ENCODE data around the gene SNX18. TPM values are rescaled to one million over a fixed set of nuclear protein-coding genes. Genes with fewer than 3 reads are reported as not detected.

SNX18 gene
- polyA plus RNA-seq, 1 donor from 2014 or later = 4.0 TPM

DNA sequence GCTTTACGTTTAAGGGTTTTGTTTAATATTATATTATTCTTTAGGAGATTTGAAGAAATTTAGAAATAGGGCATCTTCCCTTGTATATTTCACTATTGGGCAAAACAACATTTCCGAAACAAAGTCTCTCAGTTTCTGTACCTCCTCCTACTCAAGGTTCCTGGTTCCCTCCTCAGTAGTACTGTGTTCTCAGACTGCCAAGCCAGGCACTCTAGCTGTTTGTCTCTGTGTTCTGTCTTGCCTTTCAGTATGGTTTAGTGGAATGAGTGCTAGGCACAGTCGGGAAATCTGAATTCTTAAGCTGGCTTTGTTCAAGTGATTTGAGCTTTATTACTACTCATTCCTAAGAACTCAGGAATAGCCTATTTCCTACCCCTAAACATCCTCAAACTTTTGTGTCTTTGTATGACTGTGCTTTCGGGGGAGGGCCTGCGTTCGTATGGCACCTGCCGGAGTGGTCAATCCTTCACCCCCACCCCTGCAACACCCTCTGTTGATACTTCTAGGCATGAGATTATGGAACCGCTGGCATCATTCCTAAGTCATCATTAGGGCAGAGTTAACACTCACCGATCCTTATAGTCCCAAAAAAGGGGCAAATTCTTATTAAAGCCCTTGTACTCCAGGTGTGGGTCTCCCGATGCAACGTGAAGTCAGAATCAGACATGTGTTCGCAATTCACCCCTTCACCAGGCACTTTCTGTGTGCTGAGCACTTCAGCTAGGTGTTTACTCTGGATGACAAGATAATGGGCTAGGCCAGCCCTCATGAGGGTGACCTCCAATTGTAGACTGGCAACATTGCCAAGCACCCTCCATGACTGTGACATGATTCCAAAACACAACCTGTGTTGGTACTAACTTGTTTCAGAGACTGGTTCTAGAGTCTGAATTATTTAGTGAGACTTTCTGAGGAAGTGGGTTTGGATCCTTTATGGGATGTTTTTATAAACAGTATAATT, 24.5 kb downstream of the SNX18 start:
- H3K27me3 Mint-ChIP-seq = no peaks in the 10 kb centered on the region
- H3K36me3 Mint-ChIP-seq = peaks cover 9% of the 10 kb centered on the region
- no peak overlapping the region for H3K4me3 Mint-ChIP-seq
- peak overlapping the region in 1 of 3 donors; percentile 23 for H3K27ac Mint-ChIP-seq
- peaks cover 13 to 25% (median 23%) of the 10 kb centered on the region in 3 donors for H3K4me1 Mint-ChIP-seq
- H3K9me3 Mint-ChIP-seq = no peaks in the 10 kb centered on the region

DNA sequence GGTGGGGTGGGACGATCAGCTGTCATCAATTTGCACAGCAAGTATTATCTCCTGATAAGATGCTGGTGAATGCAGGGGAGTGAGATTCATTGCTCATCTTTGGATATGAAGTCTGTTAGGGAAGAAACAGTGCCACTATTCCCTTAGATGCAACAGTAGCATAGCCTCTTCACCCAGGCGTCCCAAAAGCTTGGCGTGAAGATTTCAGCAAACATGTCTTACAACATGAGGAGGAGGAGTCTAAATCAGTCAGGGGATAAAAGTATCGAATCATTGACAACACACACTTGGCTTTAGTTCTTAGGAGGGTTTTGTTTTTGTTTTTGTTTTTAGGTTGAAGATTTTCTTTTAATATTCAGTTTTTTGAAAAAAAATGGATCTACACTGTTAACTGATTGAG, 26.5 kb downstream of the SNX18 start:
- H3K36me3 Mint-ChIP-seq = peaks cover 13% of the 10 kb centered on the region
- H3K4me3 Mint-ChIP-seq = no peak overlapping the region
- peaks cover 9 to 17% (median 14%) of the 10 kb centered on the region in 3 donors for H3K4me1 Mint-ChIP-seq
- no peaks in the 10 kb centered on the region for H3K9me3 Mint-ChIP-seq
- no peaks in the 10 kb centered on the region for H3K27me3 Mint-ChIP-seq
- H3K27ac Mint-ChIP-seq = no peak overlapping the region

DNA sequence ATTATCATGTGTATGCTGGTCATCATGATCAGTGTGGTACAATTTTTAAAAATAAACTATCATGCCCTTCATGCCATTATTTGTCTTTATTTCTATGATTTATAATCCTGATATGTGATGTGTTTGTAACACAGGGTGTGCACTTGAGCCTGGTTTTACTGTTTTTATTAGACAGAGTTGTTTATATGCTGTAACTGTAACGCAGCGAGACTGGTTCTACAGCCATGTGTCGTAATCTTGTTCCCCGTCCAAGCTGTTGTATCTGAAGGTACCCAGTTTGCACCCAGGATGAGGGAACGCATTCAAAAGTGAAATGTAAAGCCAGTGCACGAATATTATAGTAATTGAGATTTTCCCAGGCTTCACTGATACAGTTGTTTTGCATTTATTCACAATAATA, 28.2 kb downstream of the SNX18 start:
- Mint-ChIP-seq H3K9me3 (no peaks in the 10 kb centered on the region), H3K4me1 (peaks cover 9 to 14% (median 12%) of the 10 kb centered on the region in 3 donors), H3K4me3 (no peak overlapping the region), H3K36me3 (peaks cover 13% of the 10 kb centered on the region), H3K27ac (no peak overlapping the region), H3K27me3 (no peaks in the 10 kb centered on the region)

DNA sequence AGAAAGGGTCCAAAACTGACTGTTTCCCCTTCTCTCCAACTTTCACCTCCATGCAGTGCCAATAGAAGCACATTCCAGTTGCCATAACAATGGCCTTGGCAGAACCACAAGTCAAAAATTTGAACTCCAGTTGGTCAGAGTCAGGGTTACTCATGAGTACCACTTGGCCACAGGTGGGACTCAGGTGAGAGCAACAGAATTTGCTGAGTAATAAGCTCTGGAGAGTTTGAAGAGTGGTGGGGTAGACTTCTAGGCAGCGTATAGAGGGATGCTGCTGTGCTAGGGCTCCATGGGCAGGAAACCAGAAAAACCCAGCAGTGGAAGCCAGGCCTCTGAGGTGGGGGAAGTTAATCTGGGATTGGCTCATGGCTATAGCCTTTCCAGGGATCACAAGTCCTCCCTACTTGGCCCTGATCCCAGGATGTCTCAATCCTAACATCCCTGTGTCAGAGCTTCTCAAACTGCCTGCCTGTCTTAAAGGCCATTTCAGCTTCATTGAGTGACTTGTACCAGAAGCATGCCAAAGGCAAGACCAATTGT, 30.2 kb downstream of the SNX18 start:
- no peak overlapping the region for H3K4me3 Mint-ChIP-seq
- H3K4me1 Mint-ChIP-seq = peaks cover 0 to 9% (median 2%) of the 10 kb centered on the region in 3 donors
- H3K27me3 Mint-ChIP-seq = no peaks in the 10 kb centered on the region
- no peak overlapping the region for H3K27ac Mint-ChIP-seq
- peaks cover 22% of the 10 kb centered on the region for H3K36me3 Mint-ChIP-seq
- H3K9me3 Mint-ChIP-seq = no peaks in the 10 kb centered on the region

DNA sequence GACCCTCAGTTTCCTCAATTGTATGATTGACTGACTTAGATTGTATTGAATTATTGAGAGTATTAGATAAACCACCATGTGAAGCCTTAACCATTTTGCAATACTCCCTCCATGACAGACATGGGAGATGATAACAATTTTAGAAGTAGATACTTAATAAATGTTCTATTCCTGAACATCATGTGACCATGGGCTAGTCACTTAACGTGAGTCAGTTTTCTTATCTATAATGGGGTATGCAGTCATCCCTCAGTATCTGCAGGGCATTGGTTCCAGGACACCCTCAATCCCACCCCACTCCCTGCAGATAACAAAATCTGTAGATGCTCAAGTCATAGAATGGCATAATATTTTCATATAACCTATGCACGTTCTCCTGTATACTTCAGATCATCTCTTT, 31.0 kb downstream of the SNX18 start:
- H3K36me3 Mint-ChIP-seq = peaks cover 22% of the 10 kb centered on the region
- H3K4me3 Mint-ChIP-seq = no peak overlapping the region
- H3K27me3 Mint-ChIP-seq = no peaks in the 10 kb centered on the region
- H3K27ac Mint-ChIP-seq = no peak overlapping the region
- peaks cover 0 to 9% (median 0%) of the 10 kb centered on the region in 3 donors for H3K4me1 Mint-ChIP-seq
- no peaks in the 10 kb centered on the region for H3K9me3 Mint-ChIP-seq

DNA sequence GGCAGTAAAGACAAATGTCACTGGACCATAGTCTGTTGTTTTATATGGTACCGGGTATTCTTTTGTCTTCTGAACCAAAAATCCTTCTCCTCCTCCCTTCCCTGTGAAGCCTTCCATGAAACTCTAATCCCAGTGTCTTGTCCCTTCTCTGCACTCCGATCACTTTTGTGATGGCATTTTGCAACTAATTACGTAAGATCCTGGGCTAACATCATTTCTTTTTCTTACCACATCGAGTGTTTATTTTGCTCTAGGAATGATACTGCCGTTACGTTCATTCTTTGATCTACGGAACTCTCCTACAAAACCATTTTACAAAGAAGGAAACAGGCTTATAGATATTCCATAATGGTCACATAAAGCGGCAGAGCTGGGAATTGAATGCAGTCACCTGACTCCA, 33.7 kb downstream of the SNX18 start:
- Mint-ChIP-seq H3K9me3 (no peaks in the 10 kb centered on the region), H3K4me1 (peaks cover 0 to 7% (median 0%) of the 10 kb centered on the region in 3 donors), H3K27ac (no peak overlapping the region), H3K4me3 (no peak overlapping the region), H3K27me3 (peaks cover 2% of the 10 kb centered on the region), H3K36me3 (peaks cover 20% of the 10 kb centered on the region)

DNA sequence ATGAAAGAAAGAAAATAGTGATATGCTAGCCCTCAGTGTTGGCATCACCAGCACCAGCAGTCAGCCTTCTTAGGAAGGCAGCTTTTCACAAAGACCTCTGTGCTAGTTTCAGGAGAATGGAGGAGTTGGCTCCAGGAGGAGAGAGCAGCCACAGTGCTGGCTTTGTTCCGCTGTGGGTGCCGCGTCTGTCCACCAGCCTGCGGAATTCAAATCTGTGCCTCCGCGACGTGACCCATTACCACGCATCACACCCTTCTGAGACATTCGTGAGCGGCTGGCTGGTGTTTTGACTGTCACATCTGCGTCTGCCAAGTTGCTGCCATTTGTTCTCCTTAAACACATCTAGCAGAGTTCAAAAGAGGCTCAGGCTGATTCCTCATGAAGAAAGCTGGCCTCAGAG, 34.4 kb downstream of the SNX18 start:
- Mint-ChIP-seq H3K9me3 (no peaks in the 10 kb centered on the region), H3K4me1 (peaks cover 0 to 7% (median 0%) of the 10 kb centered on the region in 3 donors), H3K27me3 (peaks cover 3% of the 10 kb centered on the region), H3K27ac (no peak overlapping the region), H3K4me3 (peak overlapping the region in 1 of 4 donors; percentile 9), H3K36me3 (peaks cover 20% of the 10 kb centered on the region)

DNA sequence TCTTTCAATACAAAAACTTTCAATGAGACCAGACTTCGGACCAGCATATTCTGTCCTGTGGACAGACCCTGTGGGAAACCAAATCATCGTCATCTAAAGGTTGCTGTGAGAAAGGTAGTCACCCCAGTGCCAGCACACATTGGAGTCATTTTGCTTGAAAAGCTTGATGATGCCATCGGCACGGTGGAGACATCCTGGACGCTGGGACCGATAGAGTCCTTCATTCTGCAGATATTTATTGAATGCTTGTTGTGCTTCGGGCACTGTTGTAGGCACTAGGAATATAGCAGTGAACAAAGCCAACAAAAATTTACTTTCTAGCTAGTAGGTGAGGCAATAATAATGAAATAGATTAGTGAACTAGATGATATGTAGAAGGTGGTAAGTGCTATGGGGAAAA, 34.9 kb downstream of the SNX18 start:
- no peak overlapping the region for H3K4me3 Mint-ChIP-seq
- H3K9me3 Mint-ChIP-seq = no peaks in the 10 kb centered on the region
- H3K4me1 Mint-ChIP-seq = peaks cover 0 to 7% (median 0%) of the 10 kb centered on the region in 3 donors
- no peak overlapping the region for H3K27ac Mint-ChIP-seq
- peaks cover 3% of the 10 kb centered on the region for H3K27me3 Mint-ChIP-seq
- H3K36me3 Mint-ChIP-seq = peaks cover 20% of the 10 kb centered on the region

DNA sequence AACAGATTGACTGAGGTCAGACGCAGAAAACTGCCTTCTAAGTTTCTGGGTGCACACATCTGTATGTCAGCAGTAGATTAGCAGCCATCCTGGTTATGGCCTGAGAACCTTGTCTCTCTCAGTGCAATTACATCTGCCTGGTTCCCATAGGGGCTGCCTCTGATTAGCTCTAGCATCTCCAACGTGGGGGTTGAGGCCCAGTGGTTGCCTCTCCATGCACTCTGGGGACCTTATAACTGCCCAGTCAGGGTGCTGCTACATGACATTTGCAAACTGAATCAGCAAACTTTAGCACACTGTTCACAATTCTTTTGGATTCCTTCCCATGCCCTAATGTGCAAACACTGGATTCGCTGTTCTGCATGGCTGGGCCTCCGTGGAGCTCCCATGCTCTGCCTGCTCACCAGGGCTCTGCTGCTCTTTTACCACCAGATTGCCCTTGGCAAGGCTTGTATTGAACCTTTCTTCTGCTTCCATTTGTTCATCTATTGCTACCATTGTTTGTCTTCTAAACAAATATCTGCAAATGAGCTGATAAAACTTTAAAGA, 36.2 kb downstream of the SNX18 start:
- H3K27me3 Mint-ChIP-seq = peaks cover 3% of the 10 kb centered on the region
- H3K4me1 Mint-ChIP-seq = peaks cover 0 to 10% (median 4%) of the 10 kb centered on the region in 3 donors
- H3K4me3 Mint-ChIP-seq = no peak overlapping the region
- peaks cover 17% of the 10 kb centered on the region for H3K36me3 Mint-ChIP-seq
- H3K9me3 Mint-ChIP-seq = no peaks in the 10 kb centered on the region
- H3K27ac Mint-ChIP-seq = peak overlapping the region in 1 of 3 donors; percentile 19

DNA sequence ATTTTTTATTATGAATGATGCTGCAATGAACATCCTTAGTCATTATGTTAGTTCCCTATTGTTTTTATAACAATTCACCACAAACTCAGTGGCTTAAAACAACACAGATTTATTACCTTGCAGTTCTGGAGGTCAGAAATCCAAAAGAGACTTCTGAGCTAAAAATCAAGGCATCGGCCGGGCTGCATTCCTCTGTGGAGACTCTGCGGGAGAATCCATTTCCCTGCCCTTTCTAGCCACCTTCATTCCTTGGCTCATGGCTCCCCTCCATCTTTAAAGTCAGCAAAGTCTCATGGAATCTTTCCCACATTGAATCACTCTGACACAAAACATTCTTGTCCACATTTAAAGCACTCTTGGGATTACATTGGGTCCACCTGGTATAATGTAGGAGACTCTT, 38.6 kb downstream of the SNX18 start:
- Mint-ChIP-seq H3K9me3 (peaks cover 0 to 6% (median 5%) of the 10 kb centered on the region in 3 donors), H3K4me1 (peaks cover 11 to 13% (median 11%) of the 10 kb centered on the region in 3 donors), H3K27me3 (peaks cover 5% of the 10 kb centered on the region), H3K4me3 (no peak overlapping the region), H3K27ac (no peak overlapping the region), H3K36me3 (peaks cover 8% of the 10 kb centered on the region)

DNA sequence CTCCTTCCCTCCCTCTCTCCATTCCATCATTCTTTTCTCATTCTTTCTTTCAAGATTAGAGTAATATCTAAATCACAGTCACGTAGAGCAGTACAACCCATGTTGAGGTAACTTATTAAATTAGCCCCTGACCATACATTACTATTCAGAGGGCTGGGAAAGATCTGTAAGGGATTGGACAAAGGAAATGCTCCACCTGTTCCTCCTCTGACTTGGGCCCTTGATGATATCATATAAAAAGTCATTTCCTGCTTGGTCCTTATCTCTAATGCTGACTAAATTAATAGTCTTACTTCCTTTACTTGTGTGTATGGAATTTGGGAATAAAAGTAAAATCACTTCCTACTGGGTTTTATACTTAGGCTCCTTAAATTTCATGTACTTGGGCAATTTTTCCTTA, 40.8 kb downstream of the SNX18 start:
- Mint-ChIP-seq H3K4me1 (peaks cover 10 to 11% (median 11%) of the 10 kb centered on the region in 3 donors), H3K27me3 (peaks cover 5% of the 10 kb centered on the region), H3K9me3 (peaks cover 0 to 6% (median 5%) of the 10 kb centered on the region in 3 donors), H3K36me3 (no peaks in the 10 kb centered on the region), H3K4me3 (no peak overlapping the region), H3K27ac (no peak overlapping the region)

DNA sequence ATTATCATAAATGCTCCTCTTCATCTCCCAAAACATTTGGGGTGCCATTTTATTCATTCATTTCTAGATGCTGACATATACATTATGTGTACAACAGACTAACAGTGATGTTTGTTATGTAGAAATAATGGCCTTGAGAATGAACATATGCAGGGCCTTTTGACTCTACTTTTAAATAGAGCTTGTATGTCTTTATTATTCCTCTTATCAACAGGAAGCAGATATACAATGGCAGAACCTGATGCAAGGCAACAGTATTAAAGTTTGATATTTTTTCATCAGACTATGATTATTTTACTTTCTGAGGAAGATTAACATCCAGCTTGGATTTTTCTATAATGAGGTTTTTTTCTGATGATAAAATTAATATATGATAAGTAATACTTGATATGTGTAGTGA, 44.1 kb downstream of the SNX18 start:
- Mint-ChIP-seq H3K36me3 (no peaks in the 10 kb centered on the region), H3K4me3 (no peak overlapping the region), H3K27me3 (peaks cover 2% of the 10 kb centered on the region), H3K27ac (no peak overlapping the region), H3K4me1 (peaks cover 10 to 11% (median 11%) of the 10 kb centered on the region in 3 donors), H3K9me3 (peaks cover 0 to 8% (median 5%) of the 10 kb centered on the region in 3 donors)

DNA sequence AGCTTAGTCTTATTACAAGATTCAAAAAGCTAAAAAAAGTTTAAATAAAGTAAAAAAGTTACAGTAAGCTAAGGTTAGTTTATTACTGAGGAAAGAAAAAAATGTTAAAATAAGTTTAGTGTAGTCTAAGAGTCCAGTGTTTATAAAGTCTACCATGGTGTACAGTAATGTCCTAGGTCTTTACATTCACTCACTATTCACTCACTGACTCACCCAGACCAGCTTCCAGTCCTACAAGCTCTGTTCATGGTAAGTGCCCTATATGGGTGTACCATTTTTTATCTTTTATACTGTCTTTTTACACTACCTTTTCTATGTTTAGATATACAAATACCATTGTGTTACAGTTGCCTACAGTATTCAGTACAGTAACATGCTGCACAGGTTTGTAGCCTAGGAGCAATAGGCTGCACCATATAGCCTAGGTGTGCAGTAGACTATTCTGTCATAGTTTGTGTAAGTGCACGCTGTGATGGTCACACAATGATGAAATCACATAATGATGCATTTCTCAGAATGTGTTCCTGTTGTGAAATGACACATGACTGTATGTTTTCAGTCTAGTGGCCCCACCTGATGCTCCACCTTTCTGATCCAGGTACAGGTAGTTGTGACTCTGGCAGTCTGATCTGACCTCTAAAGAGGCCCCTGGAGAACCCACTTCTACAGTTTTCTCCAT, 45.7 kb downstream of the SNX18 start:
- peaks cover 0 to 8% (median 5%) of the 10 kb centered on the region in 3 donors for H3K9me3 Mint-ChIP-seq

DNA sequence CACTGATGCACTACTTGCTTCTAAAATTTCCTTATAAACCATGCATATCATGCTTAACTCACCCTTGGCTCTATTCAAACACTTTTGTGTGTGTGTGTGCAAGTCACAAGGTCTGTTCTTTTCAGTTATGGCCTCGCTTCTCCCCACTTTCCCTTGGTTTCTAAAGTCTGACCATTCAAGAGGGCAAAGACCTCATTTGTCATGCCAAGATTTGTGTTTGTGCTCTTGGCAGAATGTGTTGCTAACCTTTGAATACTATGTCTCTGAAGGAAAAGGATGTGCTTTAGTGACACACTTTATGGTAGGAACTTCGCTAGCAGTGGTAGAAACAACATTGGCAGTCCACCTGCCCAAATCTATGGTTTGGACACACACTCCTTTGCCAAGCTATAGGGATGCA, 50.4 kb downstream of the SNX18 start:
- no peaks in the 10 kb centered on the region for H3K4me1 Mint-ChIP-seq
- no peak overlapping the region for H3K27ac Mint-ChIP-seq
- peaks cover 2% of the 10 kb centered on the region for H3K36me3 Mint-ChIP-seq
- no peak overlapping the region for H3K4me3 Mint-ChIP-seq
- no peaks in the 10 kb centered on the region for H3K27me3 Mint-ChIP-seq
- peaks cover 0 to 2% (median 0%) of the 10 kb centered on the region in 3 donors for H3K9me3 Mint-ChIP-seq

More for the DNA sequence above, 45.7 kb downstream of the SNX18 start:
- H3K4me3 Mint-ChIP-seq = no peak overlapping the region
- H3K36me3 Mint-ChIP-seq = peaks cover 2% of the 10 kb centered on the region
- H3K27me3 Mint-ChIP-seq = peaks cover 2% of the 10 kb centered on the region
- no peak overlapping the region for H3K27ac Mint-ChIP-seq
- H3K4me1 Mint-ChIP-seq = peaks cover 8 to 11% (median 11%) of the 10 kb centered on the region in 3 donors

DNA sequence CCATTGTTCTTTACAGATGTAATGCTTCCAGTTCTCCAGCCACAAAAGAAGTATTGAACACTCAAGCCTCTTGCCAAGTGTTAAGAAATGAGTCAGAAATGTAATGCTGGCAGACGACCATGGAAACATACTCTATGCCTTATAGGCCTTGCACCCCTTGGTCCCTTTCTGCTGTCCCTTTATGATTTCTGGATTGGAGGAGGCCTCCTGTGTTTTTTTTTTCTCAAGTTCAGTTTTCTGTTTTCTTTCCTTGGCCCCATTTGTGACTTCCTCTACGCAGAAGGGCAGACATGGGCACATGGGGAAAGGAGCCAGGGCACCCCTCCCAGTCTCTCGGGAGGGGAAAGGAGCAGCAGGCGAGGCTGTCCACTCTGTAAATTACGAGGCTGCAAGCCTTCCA, 53.4 kb downstream of the SNX18 start:
- H3K27me3 Mint-ChIP-seq = no peaks in the 10 kb centered on the region
- H3K4me1 Mint-ChIP-seq = no peaks in the 10 kb centered on the region
- no peaks in the 10 kb centered on the region for H3K9me3 Mint-ChIP-seq
- H3K4me3 Mint-ChIP-seq = no peak overlapping the region
- H3K27ac Mint-ChIP-seq = no peak overlapping the region
- peaks cover 2% of the 10 kb centered on the region for H3K36me3 Mint-ChIP-seq
